Measurements from ENCODE around the gene CMTM4.

GRCh38 chr16:66658143-66658859 lies 38.2 kb downstream of the CMTM4 start:
- peak; percentile 38 to 48; a peak in 3 of 4 replicates for TF ChIP-seq CTCF (conservative IDR thresholded peaks at IDR 0.05; ENCODE audit: low read depth in 2 of 2)
- TF ChIP-seq REST (IDR thresholded peaks at IDR 0.05; ENCODE audit: unreplicated experiment) = no peak

Measured in GM23338 (cell line).